HG03159 (cell line): ENCODE data around the gene FAM20C.

ENCODE experiments used
- ATAC-seq: cut with Tn5 transposase; IDR thresholded peaks from one replicate; pipeline ENCODE4 v1.9.1; 2021; ENCODE audit warnings: mild to moderate bottlenecking, moderate library complexity; ENCODE audit not compliant: unreplicated experiment

FAM20C gene

DNA sequence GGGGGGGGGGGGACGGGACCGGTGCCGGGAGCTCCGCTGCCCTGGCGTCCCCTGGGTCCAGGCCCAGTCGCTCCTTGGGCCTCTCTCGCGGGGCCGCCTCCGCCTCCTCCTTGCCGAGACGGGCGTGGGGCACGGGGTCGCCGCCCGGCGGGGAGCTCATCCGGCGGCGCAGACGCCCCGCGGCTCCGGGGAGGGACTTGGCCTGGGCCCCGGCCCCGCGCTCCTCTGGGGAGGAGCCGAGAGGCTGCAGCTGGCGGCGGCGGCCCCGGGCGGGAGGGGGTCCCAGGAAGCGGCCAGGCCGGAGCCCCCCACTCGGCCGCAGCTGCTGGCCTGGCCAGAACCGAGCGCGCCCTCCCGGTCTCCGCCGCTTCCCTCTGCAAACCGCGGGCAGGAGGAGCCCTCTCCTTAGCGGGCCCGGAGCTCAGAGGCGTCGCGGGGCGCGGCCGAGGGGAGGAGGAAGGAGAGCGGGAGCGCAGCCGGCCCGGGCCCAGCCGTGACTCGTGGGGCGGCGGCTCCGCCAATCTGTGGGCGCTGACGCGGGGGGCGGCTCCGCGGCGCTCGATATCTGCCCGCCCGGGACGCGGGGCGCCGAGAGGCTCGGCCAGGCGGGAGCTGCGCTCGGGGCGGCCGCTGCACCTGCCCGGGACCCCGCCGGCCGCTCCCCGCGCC lies at the start of gene FAM20C:
Gene FAM20C, plus strand, starts transcription at position 591 of the 669 bp plus-strand sequence. CDS start 629 bp downstream, outside the sequence.
- no peak for ATAC-seq

DNA sequence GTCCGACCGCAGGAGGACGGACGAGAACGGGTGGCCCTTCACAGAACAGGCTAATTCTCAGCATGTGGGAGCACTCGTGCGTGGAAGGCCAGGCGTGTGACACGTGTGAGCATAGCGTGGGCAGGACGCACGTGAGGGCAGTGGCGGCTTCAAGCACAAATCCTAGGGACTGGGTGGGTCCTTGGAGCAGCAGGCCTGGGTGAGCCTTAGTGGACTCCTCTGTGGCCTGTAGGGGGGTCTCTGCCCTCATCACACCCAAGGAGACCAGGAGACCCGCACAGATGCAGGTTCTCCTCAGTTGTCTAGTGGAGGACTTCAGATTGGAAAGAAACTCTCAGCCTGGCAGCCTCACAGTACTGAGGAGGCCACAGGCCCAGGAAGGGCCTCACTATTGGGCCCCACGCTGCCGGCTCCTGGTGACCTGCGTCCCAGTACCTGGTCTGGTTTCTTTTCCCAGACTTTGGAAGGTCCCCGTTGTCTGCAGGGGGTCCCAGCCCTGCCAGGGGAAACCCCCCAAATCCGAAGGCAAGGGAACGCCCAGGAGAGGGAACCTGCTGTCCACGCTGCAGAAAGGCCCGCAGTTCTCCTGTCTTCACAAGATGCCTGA lies 49.1 kb upstream of the FAM20C start:
- ATAC-seq: no peak

DNA sequence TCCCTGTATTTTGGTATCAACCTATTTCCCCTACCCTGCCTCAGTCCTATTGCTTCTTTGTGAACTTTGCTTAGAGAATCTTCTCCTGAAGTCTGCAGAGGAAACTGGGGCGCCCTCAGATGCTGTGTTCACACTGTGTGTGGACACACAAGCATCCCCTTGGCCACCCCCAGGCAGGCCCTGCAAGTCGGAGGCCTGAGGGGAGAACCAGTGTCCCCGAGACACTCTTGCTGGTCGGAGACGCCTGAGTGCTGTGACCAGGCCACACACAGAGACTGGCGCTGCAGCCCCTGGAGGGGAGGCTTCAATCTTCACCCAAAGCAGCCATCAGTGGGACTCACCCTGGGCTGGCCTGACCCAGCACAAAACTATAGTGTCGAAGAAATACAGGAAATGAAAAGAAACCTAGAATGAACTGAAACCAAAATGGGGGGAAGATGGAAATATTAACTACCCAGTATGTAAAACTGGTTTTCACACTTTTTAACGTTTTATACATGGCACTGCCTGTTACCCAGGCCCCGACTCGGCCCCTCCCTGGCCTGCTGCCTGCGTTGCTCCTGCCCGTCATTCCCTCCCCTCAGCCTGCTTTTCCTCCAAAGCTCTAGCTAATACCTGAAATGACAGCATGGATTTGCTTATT lies 48.4 kb upstream of the FAM20C start:
- ATAC-seq: no peak

DNA sequence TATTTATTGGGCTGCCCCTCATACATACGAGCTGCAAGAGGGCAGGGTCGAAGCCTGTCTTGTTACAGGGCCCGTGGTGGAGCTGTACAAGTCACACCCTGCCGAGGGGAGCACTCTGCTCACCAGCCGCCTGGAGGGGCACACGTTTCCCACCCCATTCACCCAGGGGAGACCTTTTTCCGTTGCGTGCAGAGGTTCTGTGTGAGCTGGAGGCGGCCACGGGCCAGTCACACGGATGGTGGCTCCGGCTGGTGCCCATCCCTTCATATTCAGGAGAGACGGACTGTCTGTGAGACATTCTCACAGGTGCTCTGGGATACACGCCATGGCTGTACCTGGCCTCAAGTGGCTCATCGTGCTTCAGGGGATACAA lies 47.9 kb upstream of the FAM20C start:
- no peak for ATAC-seq

DNA sequence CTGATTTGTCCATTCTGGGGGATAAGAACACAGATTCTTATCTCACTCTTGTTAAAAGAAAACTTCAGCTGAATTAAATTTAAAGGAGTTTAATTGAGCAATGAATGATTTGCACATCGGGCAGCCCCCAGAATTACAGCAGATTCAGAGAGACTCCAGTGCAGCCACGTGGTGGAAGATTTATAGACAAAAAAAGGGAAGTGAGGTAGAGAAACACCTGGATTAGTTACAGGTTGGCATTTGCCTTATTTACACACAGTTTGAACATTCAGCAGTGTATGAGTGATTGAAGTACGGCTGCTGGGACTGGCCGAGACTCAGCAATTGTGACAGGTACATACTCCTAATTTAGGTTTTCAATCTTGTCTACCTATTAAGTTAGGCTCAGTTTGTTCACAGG lies 46.5 kb upstream of the FAM20C start:
- ATAC-seq: no peak

DNA sequence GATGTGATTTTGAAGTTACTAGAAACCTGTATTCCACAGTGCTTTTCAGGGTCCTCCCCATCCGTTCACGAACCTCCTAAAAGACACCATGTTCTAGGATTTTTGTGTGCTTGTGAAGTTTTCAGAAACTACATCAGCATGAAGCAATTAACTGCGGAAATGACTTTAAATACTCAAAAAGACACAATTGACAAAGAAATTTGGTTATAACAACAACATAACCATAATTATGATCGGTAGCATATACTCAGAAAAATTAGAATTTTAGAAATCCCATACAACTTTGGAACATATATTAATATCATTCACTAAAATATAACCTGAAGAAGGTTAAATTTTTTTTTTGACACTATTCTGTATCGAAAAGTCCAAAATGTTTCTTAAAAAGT lies 43.8 kb upstream of the FAM20C start:
- ATAC-seq: no peak

DNA sequence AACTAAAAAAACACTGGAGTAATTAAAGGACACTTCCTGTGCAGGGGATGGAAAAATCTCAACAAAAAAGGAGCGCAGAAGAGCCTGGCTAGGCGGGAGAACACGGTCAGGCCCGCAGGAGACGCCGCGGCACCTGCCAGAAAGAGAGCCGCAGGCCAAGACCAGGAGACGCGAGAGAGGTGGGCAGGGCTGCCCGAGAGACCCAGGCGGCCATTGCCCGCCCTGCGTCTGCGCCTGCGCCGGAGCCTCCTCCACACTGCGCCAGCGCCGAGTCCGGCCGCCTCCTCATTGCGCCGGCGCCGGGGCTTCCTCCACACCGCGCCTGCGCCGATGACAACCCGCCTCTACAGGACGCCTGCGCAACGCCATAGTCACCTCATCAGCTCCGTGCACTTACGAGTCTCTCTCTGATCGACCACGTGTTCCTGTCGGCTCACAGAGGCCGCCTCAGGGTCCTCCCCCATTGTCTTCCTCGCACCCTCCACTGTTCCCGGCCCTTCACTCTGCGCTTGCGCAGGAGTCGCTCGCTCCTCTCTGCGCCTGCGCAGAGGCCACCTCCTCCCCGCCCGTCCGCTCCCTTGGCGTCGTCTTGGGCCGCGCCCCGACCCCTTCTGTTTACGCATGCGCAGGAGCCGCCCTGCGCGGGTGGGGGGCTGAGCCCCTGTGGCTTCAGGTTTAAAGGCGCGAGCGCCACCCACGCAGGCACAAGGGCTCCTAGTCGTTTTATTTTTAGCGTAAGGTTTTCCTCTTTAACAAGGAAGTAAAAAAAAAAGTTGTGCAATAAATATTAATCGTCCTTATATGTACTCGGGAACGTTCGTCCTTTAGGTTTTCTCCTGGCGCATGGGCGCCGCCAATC lies 43.2 kb upstream of the FAM20C start:
- ATAC-seq: peak; percentile 97

DNA sequence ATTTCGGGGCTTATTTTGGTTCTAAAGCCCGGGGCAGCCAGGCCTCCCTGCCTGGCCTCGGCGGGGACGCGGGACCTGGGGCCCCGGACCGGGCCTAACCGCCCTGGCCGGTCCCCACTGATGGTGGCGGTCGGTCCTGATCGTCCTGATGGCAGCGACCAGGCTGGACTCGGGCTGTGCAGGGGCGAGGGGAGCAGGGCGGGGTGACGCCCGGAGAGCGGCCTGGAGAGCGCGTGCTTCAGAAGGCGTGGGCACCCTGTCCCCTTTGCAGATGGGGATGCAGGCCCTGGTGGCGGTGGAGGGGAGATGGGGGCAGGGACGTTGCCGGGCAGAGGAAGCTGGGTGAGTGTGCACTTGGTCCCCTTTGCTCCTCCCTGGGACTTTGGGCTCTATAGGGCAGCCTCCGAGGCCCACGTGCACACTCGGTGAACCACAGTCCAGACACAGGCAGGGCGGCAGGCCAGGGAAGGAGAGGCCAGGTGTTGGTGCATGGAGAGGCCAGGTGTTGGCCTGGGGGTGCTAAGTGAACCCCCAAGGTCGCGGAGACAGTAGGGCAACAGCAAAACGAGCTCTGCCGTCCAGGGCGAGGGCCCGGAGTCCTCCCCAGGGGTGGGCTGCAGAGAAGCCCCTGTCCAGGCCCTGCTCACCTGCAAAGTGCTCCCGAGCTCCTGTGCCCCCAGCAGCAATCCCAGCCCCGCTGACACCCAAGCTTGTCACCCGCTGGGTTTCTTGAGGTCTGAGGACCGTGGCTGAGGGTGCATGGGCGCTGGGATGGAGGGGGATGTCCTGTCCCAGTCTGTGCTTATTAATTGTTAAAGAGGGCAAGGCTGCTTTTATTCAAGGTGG lies 42.4 kb upstream of the FAM20C start:
- ATAC-seq: peak; percentile 17

DNA sequence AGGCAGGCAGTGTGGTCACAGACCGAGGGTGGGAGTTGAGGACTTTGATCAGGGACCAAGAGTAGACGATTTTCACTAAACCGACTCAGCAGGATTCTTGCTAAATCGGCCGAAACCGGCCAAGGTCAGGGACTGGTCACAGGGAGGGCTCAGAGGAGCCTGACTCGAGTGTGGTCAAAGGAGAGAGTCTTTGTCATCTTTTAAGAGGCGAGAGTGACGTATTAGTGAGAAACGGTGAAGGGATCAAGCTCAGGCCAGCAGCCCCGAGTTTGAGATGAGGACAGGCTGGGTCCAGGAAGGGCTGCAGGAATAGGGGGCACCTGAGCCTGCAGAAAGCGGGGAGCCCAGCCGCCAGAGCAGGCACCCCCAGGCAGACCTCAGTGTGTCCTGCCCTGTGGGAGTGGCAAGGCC lies 41.6 kb upstream of the FAM20C start:
- no peak for ATAC-seq

DNA sequence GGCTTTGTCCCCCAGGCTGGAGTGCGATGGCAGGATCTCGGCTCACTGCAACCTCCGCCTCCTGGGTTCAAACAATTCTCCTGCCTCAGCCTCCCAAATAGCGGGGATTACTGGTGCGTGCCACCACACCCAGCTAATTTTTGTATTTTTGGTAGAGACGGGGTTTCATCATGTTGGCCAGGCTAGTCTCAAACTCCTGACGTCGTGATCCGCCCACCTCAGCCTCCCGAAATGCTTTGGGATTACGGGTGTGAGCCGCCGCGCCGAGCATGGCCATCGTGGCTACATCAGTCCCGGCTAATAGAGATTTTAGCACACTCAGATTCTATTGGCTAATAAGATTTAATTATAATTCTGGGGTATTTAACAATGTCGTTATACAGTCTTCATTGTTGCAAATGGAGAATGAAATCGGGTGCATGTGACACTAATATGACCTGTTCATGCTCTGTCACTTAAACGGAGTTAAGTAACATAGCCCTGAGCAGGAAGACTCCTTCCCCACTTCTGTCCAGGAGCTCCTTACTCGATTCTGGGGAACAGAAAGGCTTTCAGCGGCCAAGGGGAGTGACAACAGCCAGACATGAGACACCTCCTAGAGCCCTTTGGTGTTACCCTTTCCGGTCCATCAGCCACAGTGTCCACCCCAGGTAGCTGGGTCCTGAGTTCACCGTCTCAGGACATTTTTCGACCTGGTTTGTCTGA lies 40.9 kb upstream of the FAM20C start:
- ATAC-seq: no peak

DNA sequence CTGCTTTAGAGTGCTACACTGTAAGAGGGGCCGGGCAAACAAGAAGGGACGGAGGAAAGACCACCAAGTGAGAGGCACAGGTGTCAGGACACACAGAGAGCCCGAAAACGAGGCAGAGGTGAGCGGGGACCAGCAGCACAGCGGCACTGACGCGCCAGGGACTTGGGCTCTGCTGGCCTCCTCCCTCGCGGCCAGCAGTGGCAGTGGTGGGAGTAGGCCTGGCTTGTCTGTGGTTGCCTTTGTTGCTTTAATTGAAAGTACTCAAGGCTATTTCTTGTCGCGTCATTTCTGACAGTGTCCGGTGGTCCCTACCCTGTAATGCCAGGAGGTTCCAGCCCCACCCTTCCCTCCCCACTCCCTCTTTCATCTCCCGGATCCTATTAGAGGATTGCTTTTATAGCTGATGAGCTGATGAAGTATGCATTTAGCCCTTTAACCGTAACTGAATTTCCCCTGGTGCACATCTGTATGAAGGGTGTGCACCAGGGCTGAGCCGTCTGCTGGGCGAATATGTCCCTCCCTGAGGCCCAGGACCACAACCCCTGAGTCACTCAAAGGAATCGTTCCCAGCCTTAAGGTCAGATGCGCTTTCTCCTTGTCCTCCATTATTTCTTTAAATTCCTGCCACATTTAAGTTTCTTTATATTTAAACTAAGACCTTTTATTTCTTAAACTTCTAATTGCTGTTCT lies 39.5 kb upstream of the FAM20C start:
- no peak for ATAC-seq

DNA sequence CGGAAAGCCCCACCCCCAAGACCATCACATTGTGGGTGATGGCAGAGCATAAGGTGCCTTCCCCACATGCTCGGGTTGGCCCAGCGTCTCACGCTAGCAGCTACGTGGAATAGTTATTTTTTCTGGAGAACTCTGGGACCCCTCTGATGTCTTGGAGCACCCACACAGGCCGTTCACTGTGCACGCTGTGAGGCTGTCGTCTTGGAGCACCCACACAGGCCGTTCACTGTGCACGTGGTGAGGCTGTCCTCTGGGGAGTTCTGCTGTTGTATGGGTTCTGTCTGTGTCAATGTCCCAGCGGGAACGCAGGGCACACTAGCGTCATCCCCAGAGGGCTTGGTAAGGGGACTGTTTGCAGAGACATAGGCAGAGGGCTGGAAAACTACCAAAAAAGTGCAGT lies 38.8 kb upstream of the FAM20C start:
- no peak for ATAC-seq

DNA sequence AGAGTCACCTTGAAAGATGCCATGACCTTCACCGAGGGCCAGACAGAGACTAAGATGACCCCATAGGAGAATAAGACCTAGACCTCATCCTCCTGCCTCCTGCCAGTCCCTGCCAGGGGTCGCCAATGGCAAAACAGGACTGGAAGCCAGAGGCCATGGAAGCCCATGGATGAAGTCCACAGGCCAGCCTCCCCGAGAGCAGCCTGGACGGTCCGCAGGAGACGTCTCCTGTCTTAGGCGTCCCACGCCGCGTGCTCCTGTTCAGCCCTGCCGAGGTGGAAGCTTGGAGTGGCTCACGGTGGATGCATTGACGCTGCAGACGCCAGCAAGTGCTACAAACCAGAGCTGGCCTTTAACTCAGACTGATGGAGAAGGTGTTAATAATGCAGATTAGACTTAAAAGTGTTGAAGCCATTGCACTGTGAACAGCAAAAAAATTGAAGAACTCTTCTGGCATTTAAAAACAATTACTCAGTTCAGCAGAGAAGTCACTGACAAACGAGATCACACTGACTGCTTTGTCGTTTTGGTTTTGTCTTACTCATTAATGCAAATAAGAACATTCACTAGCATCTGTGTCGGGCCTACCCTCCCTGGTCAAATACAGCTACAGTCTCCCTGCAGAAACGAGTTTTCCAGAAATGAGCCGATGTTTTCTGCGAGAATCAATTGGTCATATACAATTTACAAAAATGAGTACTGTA lies 38.1 kb upstream of the FAM20C start:
- no peak for ATAC-seq

DNA sequence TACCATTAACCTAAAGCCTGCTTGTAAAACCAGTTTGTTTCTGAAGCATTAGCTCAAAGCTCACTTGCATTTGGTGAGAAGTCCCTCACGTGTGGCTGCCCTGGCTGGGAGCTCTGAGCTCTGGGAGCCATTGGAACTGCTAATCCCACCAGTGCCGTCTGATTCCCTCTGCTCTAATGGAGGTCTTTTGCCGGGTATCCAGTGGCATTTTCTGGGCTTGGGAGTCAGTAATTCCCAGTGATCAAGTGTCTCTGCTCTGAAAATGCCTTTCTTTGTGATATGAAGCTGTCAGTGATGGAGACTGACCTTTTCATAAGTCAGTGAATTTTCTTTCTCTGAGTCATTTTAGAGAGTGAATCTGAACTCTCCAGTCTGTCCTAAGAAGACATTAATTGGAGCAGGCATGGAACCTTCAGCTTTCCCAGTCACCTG lies 36.9 kb upstream of the FAM20C start:
- ATAC-seq: no peak

DNA sequence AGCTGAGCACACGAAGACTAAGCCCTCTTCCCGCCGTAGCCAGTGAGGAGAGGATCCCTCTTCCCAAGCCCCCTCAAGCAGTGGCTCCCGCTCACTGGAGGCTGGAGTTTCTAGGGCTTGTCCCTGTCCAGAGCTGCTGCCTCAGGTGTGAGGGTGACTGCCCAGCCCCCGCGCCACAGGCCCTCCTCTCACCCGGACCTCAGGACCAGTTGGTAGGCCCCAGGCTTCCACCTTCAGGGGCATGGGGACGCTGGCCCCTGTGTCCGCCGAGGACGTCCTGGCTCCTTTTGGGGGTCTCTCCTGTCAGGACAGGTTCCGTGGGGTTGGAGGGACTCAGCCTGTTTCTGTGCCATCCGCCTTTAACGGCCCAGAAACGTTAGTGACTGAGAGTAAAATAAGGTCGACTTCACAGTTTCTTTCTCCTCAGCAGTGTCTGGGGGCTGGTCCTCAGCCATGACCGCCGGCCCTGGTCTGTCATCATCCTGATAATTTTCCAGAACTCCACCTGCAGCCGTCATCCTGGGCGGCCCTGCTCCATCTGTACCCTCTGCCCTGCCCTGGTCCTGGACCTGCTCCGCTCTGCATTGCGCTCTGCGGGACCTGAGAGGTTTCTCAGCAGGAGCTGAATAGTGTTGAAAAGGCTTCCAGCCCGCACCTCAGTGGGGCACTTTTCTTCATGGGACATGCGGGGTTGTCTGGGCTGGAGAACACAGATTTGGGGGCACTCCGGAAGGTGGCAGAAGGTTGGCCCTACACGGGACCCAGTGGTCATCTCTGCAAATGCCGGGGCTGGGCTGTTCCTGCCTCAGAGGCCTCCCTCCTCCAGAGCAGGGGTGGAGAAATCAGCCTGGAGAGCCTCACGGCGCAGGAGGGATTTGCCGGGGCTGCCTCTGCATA lies 36.0 kb upstream of the FAM20C start:
- no peak for ATAC-seq

DNA sequence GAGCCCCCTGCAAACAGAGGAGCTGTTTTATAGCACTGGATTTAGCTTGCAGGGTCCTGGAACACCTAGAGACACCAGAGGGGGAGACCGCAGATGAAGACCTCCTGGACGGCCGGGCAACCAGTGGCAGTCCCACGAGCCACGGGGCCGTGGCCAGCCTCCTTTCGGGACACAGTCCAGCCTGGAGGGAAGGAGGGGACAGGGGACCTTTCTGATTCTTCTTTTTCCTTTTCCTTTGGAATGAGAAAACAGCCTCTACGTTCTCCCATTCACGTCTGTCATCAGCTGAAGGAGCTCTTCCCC lies 35.4 kb upstream of the FAM20C start:
- no peak for ATAC-seq

DNA sequence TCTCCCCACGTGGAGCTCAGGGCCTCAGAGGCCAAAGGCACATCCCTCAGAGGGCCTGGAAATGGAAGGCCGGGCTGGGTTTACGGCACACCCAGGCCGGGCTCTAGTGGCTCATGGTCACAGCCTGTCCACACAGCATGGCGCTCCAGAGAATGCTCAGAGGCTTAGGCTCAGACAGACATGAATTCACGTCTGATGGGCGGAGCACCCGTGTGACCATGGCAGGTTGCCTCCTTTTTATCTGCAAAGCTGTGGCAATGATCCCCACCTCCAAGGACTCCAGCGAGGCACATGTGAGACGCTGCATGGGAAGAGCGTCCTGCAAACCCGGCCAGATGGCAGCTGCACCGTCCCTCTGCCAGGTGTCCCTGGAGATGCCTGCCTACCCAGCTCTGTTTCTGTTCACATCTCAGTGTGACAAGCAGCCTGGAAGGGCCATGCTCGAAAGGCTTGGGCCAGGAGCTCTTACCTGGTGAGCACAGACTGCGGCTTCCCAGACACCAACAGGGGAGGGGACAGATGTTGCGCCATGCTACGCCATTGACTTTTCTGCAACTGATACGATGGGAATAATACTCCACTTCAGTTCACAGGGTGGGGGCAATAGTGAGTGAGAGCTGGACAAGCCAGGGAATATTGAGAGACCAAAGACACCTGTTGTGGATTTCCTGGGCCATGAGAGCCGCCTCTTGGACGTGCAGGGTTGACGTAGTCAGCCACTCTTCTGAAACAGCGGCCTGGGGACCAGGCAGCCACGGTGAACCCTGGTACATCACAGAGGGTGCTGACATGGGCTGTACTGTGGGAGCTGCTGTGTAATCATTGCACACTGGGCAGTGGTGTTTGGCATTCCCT lies 34.4 kb upstream of the FAM20C start:
- no peak for ATAC-seq
